Osteocyte (in vitro differentiated cells): ENCODE measurements around the gene WNT3A. TPM values are rescaled to one million over a fixed set of nuclear protein-coding genes. Genes with fewer than 3 reads are reported as not detected.

Experiments
- DNase-seq: peaks from one replicate; pipeline ENCODE4 v3.0.0; 2021; ENCODE audit warnings: mixed read lengths; ENCODE audit not compliant: unreplicated experiment; ENCODE audit errors: extremely low spot score
- H3K27ac Mint-ChIP-seq: one replicate; pipeline ENCODE4 v1.8.0; 2021; ENCODE audit warnings: mild to moderate bottlenecking, mixed read lengths; ENCODE audit not compliant: unreplicated experiment
- H3K27me3 Mint-ChIP-seq: one replicate; pipeline ENCODE4 v1.8.0; 2021; ENCODE audit warnings: mixed read lengths; ENCODE audit not compliant: unreplicated experiment
- H3K36me3 Mint-ChIP-seq: one replicate; pipeline ENCODE4 v1.8.0; 2021; ENCODE audit warnings: mixed read lengths; ENCODE audit not compliant: unreplicated experiment
- H3K4me1 Mint-ChIP-seq: one replicate; pipeline ENCODE4 v1.8.0; 2021; ENCODE audit warnings: mixed read lengths; ENCODE audit not compliant: unreplicated experiment
- H3K4me3 Mint-ChIP-seq: one replicate; pipeline ENCODE4 v1.8.0; 2021; ENCODE audit warnings: mild to moderate bottlenecking, moderate library complexity, mixed read lengths; ENCODE audit not compliant: unreplicated experiment
- H3K9me3 Mint-ChIP-seq: one replicate; pipeline ENCODE4 v1.8.0; 2021; ENCODE audit warnings: mixed read lengths; ENCODE audit not compliant: unreplicated experiment
- CTCF ChIP-seq: fragments of 200-600 bp; sonication (generic); IDR thresholded peaks from 2 replicates; pipeline ENCODE4 v1.5.0; 2021; ENCODE audit warnings: antibody characterized with exemption, mild to moderate bottlenecking, moderate library complexity
- total RNA-seq: library from RNA; stranded (reverse); gene quantifications from 2 replicates; pipeline ENCODE4 v1.2.1, GENCODE V29; 2021

Gene WNT3A
- total RNA-seq, 1 donor from 2014 or later, result not detected

- TF ChIP-seq CTCF, result no peak
- Mint-ChIP-seq H3K4me1 (peaks cover 16% of the 10 kb centered on the region), H3K27me3 (no peaks in the 10 kb centered on the region), H3K27ac (no peak overlapping the region), H3K4me3 (no peak overlapping the region), H3K9me3 (peaks cover 14% of the 10 kb centered on the region), H3K36me3 (peaks cover 32% of the 10 kb centered on the region)
- DNase-seq, result no peak
These were observed 92.5 kb downstream of the WNT3A start for GRCh38 chr1:228099331-228099732.

- Mint-ChIP-seq H3K9me3 (no peaks in the 10 kb centered on the region), H3K27me3 (no peaks in the 10 kb centered on the region), H3K27ac (peak overlapping the region; percentile 41), H3K36me3 (peaks cover 20% of the 10 kb centered on the region), H3K4me1 (peaks cover 18% of the 10 kb centered on the region), H3K4me3 (peak overlapping the region; percentile 65)
- DNase-seq, result no peak
- no peak for TF ChIP-seq CTCF
These were observed 94.2 kb downstream of the WNT3A start for GRCh38 chr1:228100822-228101613.

- peaks cover 18% of the 10 kb centered on the region for H3K4me1 Mint-ChIP-seq
- DNase-seq, result no peak
- no peaks in the 10 kb centered on the region for H3K27me3 Mint-ChIP-seq
- peak overlapping the region; percentile 41 for H3K27ac Mint-ChIP-seq
- peaks cover 22% of the 10 kb centered on the region for H3K36me3 Mint-ChIP-seq
- peak overlapping the region; percentile 65 for H3K4me3 Mint-ChIP-seq
- no peaks in the 10 kb centered on the region for H3K9me3 Mint-ChIP-seq
- TF ChIP-seq CTCF, result no peak
These were observed 94.8 kb downstream of the WNT3A start for GRCh38 chr1:228101614-228101993.

GRCh38 chr1:228101994-228102790 lies 95.4 kb downstream of the WNT3A start:
- H3K27ac Mint-ChIP-seq, result no peak overlapping the region
- H3K27me3 Mint-ChIP-seq, result no peaks in the 10 kb centered on the region
- peaks cover 18% of the 10 kb centered on the region for H3K4me1 Mint-ChIP-seq
- H3K4me3 Mint-ChIP-seq, result peak overlapping the region; percentile 70
- H3K9me3 Mint-ChIP-seq, result no peaks in the 10 kb centered on the region
- no peak for DNase-seq
- H3K36me3 Mint-ChIP-seq, result peaks cover 22% of the 10 kb centered on the region
- TF ChIP-seq CTCF, result peak; percentile 40
